K562 (cell line): ENCODE data around the gene PSRC1. TPM values are rescaled to one million over a fixed set of nuclear protein-coding genes. Genes with fewer than 3 reads are reported as not detected.

ENCODE experiments used
- ATAC-seq: fragments of 200-7000 bp; cut with Tn5 transposase; 3 replicates; pipeline ENCODE4 v1.9.1; 2020; ENCODE audit warnings: moderate library complexity
- BruUV-seq: library from RNA; stranded (reverse); fragments of 400-500 nt; replicated peaks from 2 replicates; lab custom pipeline; 2021; lab: Mats Ljungman, UMichigan
- CTCF ChIA-PET: fragments of 300-600 bp; formaldehyde crosslinking; extraction: SDS; loops from one replicate; lab custom pipeline; 2021; ENCODE audit warnings: low intra/inter-chr PET ratio; lab: Yijun Ruan, JAX
- POLR2A ChIA-PET: fragments of 300-600, 350-650 bp; sonication (Branson Sonifier 250); formaldehyde crosslinking; extraction: SDS; loops from one replicate; lab custom pipeline; 2021; ENCODE audit warnings: antibody characterized with exemption, inconsistent platforms; lab: Yijun Ruan, JAX
- DNase-seq, 4 experiments: peaks; one replicate each; pipeline versions ENCODE4 v3.0.0 to v3.0.0-alpha.2; 2011 to 2018; ENCODE audit warnings: low spot score in 3 of 4, mixed read lengths in 3 of 4; ENCODE audit errors: extremely low read depth in 1 of 4
- FAIRE-seq: peaks from 2 replicates; lab custom pipeline; 2011; peaks lifted over from hg19 to GRCh38; lab: Jason Lieb, UNC
- H2AFZ ChIP-seq: 2 replicates; pipeline ENCODE4 v1.6.0; 2011; ENCODE audit warnings: low read depth, low read length, control low read depth, inconsistent platforms
- H3K27ac ChIP-seq: fragments of 200-600 bp; 3 replicates; pipeline ENCODE4 v1.8.0; 2011; ENCODE audit warnings: low read depth, mild to moderate bottlenecking, control low read depth, inconsistent platforms, low read length, moderate library complexity, mixed read lengths; ENCODE audit errors: extremely low read depth
- H3K27me3 ChIP-seq, 2 experiments: fragments of 300-600 bp in 1 of 2; 2 replicates in 1 of 2; 3 replicates in 1 of 2; pipeline versions ENCODE4 v1.6.0 to v1.8.0; 2011; ENCODE audit warnings: inconsistent platforms in 2 of 2, low read length in 2 of 2, mild to moderate bottlenecking in 1 of 2, mixed read lengths in 1 of 2, moderate library complexity in 1 of 2; ENCODE audit not compliant: control insufficient read depth in 2 of 2, insufficient read depth in 2 of 2
- H3K36me3 ChIP-seq: fragments of 300-600 bp; 3 replicates; pipeline ENCODE4 v1.8.0; 2011; ENCODE audit warnings: mild to moderate bottlenecking, low read length, inconsistent platforms; ENCODE audit not compliant: control insufficient read depth, insufficient read depth
- H3K4me1 ChIP-seq, 2 experiments: fragments of 200-600 bp in 1 of 2; replicated peaks in 1 of 2; 2 replicates in 1 of 2; 3 replicates in 1 of 2; pipeline versions ENCODE4 v1.5.1 to v1.8.0; 2011; ENCODE audit warnings: inconsistent platforms in 2 of 2, low read length in 2 of 2, mild to moderate bottlenecking in 1 of 2, mixed read lengths in 1 of 2, moderate library complexity in 1 of 2; ENCODE audit not compliant: control insufficient read depth in 2 of 2, insufficient read depth in 2 of 2
- H3K4me2 ChIP-seq: 2 replicates; pipeline ENCODE4 v1.6.1; 2011; ENCODE audit warnings: low read length, control low read depth, inconsistent platforms, mixed read lengths; ENCODE audit not compliant: insufficient read depth
- H3K4me3 ChIP-seq: fragments of 200-600 bp; sonication (generic), shearing (Covaris generic); 2 replicates; pipeline ENCODE4 v1.5.1; 2016; ENCODE audit warnings: control low read depth, inconsistent platforms
- H3K79me2 ChIP-seq: fragments of 200-600 bp; 3 replicates; pipeline ENCODE4 v1.8.0; 2011; ENCODE audit warnings: low read length, inconsistent platforms; ENCODE audit not compliant: control insufficient read depth, insufficient read depth
- H3K9ac ChIP-seq, 2 experiments: 2 replicates each; pipeline versions ENCODE4 v1.6.0 to v1.6.1; 2011; ENCODE audit warnings: low read depth in 2 of 2, low read length in 2 of 2, control low read depth in 1 of 2, inconsistent platforms in 1 of 2, mild to moderate bottlenecking in 1 of 2, mixed read lengths in 1 of 2; ENCODE audit not compliant: insufficient read depth in 1 of 2
- H3K9me1 ChIP-seq: one replicate; pipeline ENCODE4 v1.6.0; 2011; ENCODE audit warnings: inconsistent platforms, mild to moderate bottlenecking, low read length, moderate library complexity; ENCODE audit not compliant: control insufficient read depth, insufficient read depth
- H3K9me3 ChIP-seq: replicated peaks from 2 replicates; pipeline ENCODE4 v1.5.1; 2011; ENCODE audit warnings: low read depth, low read length, inconsistent platforms; ENCODE audit not compliant: control insufficient read depth, insufficient read depth
- H4K20me1 ChIP-seq: replicated peaks from 2 replicates; pipeline ENCODE4 v1.6.1; 2011; ENCODE audit warnings: low read length, inconsistent platforms, mixed read lengths; ENCODE audit not compliant: control insufficient read depth, insufficient read depth
- BHLHE40 ChIP-seq: IDR thresholded peaks from 2 replicates; pipeline ENCODE4 v1.6.1; 2011; ENCODE audit warnings: low read length, improper control_type of control experiment
- CREBBP ChIP-seq: IDR thresholded peaks from one replicate; pipeline ENCODE4 v1.6.1; 2012; ENCODE audit warnings: low read depth, mild to moderate bottlenecking, control low read depth, inconsistent platforms, low read length
- EHMT2 ChIP-seq: fragments of 450-650 bp; IDR thresholded peaks from 2 replicates; pipeline ENCODE4 v1.6.1; 2018; ENCODE audit warnings: antibody characterized with exemption
- KDM4B ChIP-seq, 2 experiments: fragments of 450-650 bp in 1 of 2; sonication (generic) in 1 of 2; IDR thresholded peaks; 2 replicates each; pipeline ENCODE4 v1.6.1; 2016 to 2017; ENCODE audit warnings: borderline replicate concordance in 2 of 2, antibody characterized with exemption in 1 of 2, low read depth in 1 of 2, mild to moderate bottlenecking in 1 of 2
- NR1H2 ChIP-seq: sonication (generic); formaldehyde crosslinking; IDR thresholded peaks from 2 replicates; pipeline ENCODE4 v1.4.0; 2020; ENCODE audit warnings: mild to moderate bottlenecking, missing genetic modification reagents
- PHB ChIP-seq: fragments of 250-450 bp; sonication (Bioruptor Pico); IDR thresholded peaks from 2 replicates; pipeline ENCODE4 v1.5.0; 2021
- POLR3G ChIP-seq: IDR thresholded peaks from 2 replicates; pipeline ENCODE4 v1.6.1; 2011; ENCODE audit not compliant: insufficient read length, insufficient replicate concordance; ENCODE audit errors: extremely low read depth
- STAT5A ChIP-seq: IDR thresholded peaks from 2 replicates; pipeline ENCODE4 v1.6.1; 2012; ENCODE audit warnings: low read length, inconsistent platforms, borderline replicate concordance
- TAF7 ChIP-seq: fragments of 450-650 bp; IDR thresholded peaks from 2 replicates; pipeline ENCODE4 v1.6.1; 2016; ENCODE audit warnings: missing genetic modification characterization, missing compliant biosample characterization
- WHSC1 ChIP-seq: IDR thresholded peaks from one replicate; pipeline ENCODE4 v1.6.1; 2012; ENCODE audit warnings: low read length, control low read depth, inconsistent platforms
- ZNF277 ChIP-seq: fragments of 250-450 bp; sonication (Bioruptor Pico); IDR thresholded peaks from 2 replicates; pipeline ENCODE4 v1.8.0; 2022; ENCODE audit warnings: inconsistent platforms, mild to moderate bottlenecking, moderate library complexity, borderline replicate concordance
- ZNF449 ChIP-seq: fragments of 250-450 bp; sonication (Bioruptor Pico); IDR thresholded peaks from 2 replicates; pipeline ENCODE4 v1.8.0; 2022; ENCODE audit warnings: moderate library complexity, mild to moderate bottlenecking, inconsistent platforms
- ZNF695 ChIP-seq: fragments of 450-650 bp; formaldehyde crosslinking; IDR thresholded peaks from 2 replicates; pipeline ENCODE4 v1.4.0; 2020; ENCODE audit warnings: mild to moderate bottlenecking, moderate library complexity
- ZNF778 ChIP-seq: fragments of 450-650 bp; formaldehyde crosslinking; IDR thresholded peaks from 2 replicates; pipeline ENCODE4 v1.4.0; 2020; ENCODE audit warnings: mild to moderate bottlenecking, moderate library complexity
- WGBS: fragments of 100-300 bp; shearing (Covaris generic); methylation state at CpG from one replicate; pipeline ENCODE4 v1.1.6; 2016; ENCODE audit warnings: low coverage, mixed read lengths; ENCODE audit not compliant: insufficient coverage; ENCODE audit errors: missing lambda C conversion rate; 5-methylcytosine and 5-hydroxymethylcytosine counted together
- in situ Hi-C: fragments of 300-500 bp; cut with MboI; formaldehyde crosslinking; loops from 4 replicates; pipeline ENCODE4 v1.15.0; 2018; ENCODE audit warnings: inconsistent platforms, mixed read lengths
- intact Hi-C: fragments of 100-400 bp; cut with micrococcal nuclease; formaldehyde crosslinking; loops from 2 replicates; pipeline ENCODE4 v1.14.2; 2022
- polyA plus RNA-seq, 8 experiments: library from polyadenylated mRNA; depleted of rRNA in 4 of 8; stranded (reverse) in 5 of 8; unstranded in 3 of 8; fragments of >200 nt; fragmentation: Nextera tagmentation in 2 of 8; fragmentation: Illumina TruSeq in 1 of 8; extraction: Ambion mirVana in 2 of 8; extraction: Trizol in 1 of 8; gene quantifications; 2 replicates each; pipeline versions ENCODE4 v1.2.1 to v1.2.3, GENCODE V29; 2011 to 2014; ENCODE audit warnings: inconsistent platforms in 1 of 8, missing spikeins in 1 of 8
- total RNA-seq, 7 experiments: library from RNA; depleted of rRNA in 6 of 7; stranded (reverse); fragments of >200 nt in 6 of 7; fragmentation: Illumina TruSeq in 2 of 7; extraction: Trizol in 2 of 7; gene quantifications; 2 replicates each; pipeline versions ENCODE4 v1.2.1 to v1.2.3, GENCODE V29; 2011 to 2021; ENCODE audit warnings: low replicate concordance in 1 of 7
- TF ChIP-seq, protein P1 (sequence below): sonication (generic); formaldehyde crosslinking; IDR thresholded peaks from 2 replicates; pipeline ENCODE4 v1.8.1; 2023; ENCODE audit warnings: mild to moderate bottlenecking, missing genetic modification reagents
- TF ChIP-seq, protein P2 (sequence below): IDR thresholded peaks from 3 replicates; pipeline ENCODE4 v1.6.1; 2011; ENCODE audit warnings: borderline replicate concordance, mild to moderate bottlenecking, moderate library complexity; ENCODE audit not compliant: insufficient read length; ENCODE audit errors: extremely low read depth

PSRC1 gene
- total and polyA plus RNA-seq, 9 of the 15 experiments (the other 6 are each of a cell fraction or from before 2014, with no cell fraction given) = 6.5 to 65.2 (median 39.3) TPM

- DNase-seq (no peak), ATAC-seq (no peak), FAIRE-seq (no peak)
- intact Hi-C loops (no loop called here), in situ Hi-C loops (no loop called here)
- CTCF ChIA-PET = no interaction called here
- H3K27me3 ChIP-seq = no peaks in the 10 kb centered on the region
- POLR2A ChIA-PET = interaction anchor here (0.7 to 1.3 kb wide), 5 partner anchors 12 to 38 kb away, joined by 3 to 7 read pairs (median 3); no protein-coding TSS in a partner anchor
- H3K4me2 ChIP-seq = no peak overlapping the region
- no peaks in the 10 kb centered on the region for H3K79me2 ChIP-seq
- H3K4me1 ChIP-seq = no peaks in the 10 kb centered on the region
- WGBS = 94% methylated on average over 6 of the region's 6 CpGs
- no peak overlapping the region for H3K4me3 ChIP-seq
- H3K9ac ChIP-seq = no peak overlapping the region
- H3K36me3 ChIP-seq = peaks cover 90% of the 10 kb centered on the region
- BruUV-seq = no TSS peak
- no peaks in the 10 kb centered on the region for H3K9me1 ChIP-seq
- H4K20me1 ChIP-seq = no peaks in the 10 kb centered on the region
- no peaks in the 10 kb centered on the region for H3K9me3 ChIP-seq
- H3K27ac ChIP-seq = no peak overlapping the region
- no peak overlapping the region for H2AFZ ChIP-seq
- TF ChIP-seq ZNF778 (CRISPR knock-in tag) = no peak
- TF ChIP-seq KDM4B (IDR thresholded peaks at IDR 0.05; ENCODE audit: borderline replicate concordance in 2 of 2, low read depth in 1 of 2) = no peak
- TF ChIP-seq ZNF449 = no peak
- TF ChIP-seq NR1H2 = no peak
- TF ChIP-seq EHMT2 = no peak
- TF ChIP-seq WHSC1 = no peak
- no peak for TF ChIP-seq POLR3G
- TF ChIP-seq, protein P1, sequence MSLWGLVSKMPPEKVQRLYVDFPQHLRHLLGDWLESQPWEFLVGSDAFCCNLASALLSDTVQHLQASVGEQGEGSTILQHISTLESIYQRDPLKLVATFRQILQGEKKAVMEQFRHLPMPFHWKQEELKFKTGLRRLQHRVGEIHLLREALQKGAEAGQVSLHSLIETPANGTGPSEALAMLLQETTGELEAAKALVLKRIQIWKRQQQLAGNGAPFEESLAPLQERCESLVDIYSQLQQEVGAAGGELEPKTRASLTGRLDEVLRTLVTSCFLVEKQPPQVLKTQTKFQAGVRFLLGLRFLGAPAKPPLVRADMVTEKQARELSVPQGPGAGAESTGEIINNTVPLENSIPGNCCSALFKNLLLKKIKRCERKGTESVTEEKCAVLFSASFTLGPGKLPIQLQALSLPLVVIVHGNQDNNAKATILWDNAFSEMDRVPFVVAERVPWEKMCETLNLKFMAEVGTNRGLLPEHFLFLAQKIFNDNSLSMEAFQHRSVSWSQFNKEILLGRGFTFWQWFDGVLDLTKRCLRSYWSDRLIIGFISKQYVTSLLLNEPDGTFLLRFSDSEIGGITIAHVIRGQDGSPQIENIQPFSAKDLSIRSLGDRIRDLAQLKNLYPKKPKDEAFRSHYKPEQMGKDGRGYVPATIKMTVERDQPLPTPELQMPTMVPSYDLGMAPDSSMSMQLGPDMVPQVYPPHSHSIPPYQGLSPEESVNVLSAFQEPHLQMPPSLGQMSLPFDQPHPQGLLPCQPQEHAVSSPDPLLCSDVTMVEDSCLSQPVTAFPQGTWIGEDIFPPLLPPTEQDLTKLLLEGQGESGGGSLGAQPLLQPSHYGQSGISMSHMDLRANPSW (CRISPR knock-in tag) = no peak
- no peak for TF ChIP-seq ZNF277 (CRISPR knock-in tag)
- TF ChIP-seq PHB = no peak
- no peak for TF ChIP-seq ZNF695 (CRISPR knock-in tag)
- no peak for TF ChIP-seq CREBBP
- TF ChIP-seq TAF7 (tag) = no peak
- TF ChIP-seq BHLHE40 = no peak
- TF ChIP-seq STAT5A = no peak
- TF ChIP-seq, protein P2, sequence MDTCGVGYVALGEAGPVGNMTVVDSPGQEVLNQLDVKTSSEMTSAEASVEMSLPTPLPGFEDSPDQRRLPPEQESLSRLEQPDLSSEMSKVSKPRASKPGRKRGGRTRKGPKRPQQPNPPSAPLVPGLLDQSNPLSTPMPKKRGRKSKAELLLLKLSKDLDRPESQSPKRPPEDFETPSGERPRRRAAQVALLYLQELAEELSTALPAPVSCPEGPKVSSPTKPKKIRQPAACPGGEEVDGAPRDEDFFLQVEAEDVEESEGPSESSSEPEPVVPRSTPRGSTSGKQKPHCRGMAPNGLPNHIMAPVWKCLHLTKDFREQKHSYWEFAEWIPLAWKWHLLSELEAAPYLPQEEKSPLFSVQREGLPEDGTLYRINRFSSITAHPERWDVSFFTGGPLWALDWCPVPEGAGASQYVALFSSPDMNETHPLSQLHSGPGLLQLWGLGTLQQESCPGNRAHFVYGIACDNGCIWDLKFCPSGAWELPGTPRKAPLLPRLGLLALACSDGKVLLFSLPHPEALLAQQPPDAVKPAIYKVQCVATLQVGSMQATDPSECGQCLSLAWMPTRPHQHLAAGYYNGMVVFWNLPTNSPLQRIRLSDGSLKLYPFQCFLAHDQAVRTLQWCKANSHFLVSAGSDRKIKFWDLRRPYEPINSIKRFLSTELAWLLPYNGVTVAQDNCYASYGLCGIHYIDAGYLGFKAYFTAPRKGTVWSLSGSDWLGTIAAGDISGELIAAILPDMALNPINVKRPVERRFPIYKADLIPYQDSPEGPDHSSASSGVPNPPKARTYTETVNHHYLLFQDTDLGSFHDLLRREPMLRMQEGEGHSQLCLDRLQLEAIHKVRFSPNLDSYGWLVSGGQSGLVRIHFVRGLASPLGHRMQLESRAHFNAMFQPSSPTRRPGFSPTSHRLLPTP = no peak
Measured at GRCh38 chr1:109322974-109323373, 40.0 kb upstream of the PSRC1 start.
